Ureter (tissue), 1 donor: ENCODE results near the gene MGAT4A. TPM values are rescaled to one million over a fixed set of nuclear protein-coding genes. Genes with fewer than 3 reads are reported as not detected.
"Not testable (repeated sequence)": the region's sequence is repeated elsewhere in the genome, so short reads cannot be mapped to it uniquely, and the experiment has no call there.

ENCODE experiments used
- DNase-seq: peaks from one replicate; pipeline ENCODE4 v3.0.0-alpha.2; 2020; ENCODE audit warnings: low spot score
- total RNA-seq: library from RNA; stranded (reverse); gene quantifications from one replicate; pipeline ENCODE4 v1.2.4, GENCODE V29; 2023
- donor health status: DM: yes; HTN: yes; CAD: no.

MGAT4A gene
- total RNA-seq, 1 donor from 2014 or later: 63.8 TPM

- no peak for DNase-seq
Observed at GRCh38 chr2:98702858-98703620, 27.9 kb downstream of the MGAT4A start.

DNA sequence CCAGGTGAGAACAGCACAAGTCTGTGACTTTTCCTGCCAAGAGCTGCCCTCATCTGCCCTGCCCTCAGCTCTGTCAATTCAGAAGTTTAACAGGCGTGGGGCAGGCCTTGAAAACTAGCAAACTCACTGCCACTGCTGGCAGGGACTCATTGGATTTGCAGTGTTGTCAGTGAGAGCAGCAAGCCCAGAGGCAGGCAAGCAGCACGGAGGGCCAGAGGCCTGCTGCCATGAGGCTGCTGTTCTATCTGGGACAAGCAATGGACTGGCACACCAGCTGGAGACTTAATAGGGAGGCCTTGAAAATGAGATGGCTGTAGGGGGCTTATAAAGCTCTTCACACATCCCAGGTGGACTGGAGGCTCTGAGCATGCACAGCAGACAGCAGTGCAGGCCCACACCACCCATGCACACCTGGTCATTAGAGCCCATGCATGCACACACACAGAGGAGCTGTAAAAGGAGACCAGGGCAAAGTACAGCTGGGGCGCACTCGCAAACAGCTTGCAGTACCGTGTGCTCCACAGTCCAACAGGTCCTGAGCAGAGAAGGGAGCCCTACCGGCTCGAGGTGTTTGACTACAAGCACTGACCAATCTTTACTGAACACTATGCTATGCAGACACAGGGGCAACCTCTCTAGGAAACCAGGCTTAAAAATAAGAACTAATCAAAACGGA lies 28.7 kb downstream of the MGAT4A start:
- DNase-seq: no peak

DNA sequence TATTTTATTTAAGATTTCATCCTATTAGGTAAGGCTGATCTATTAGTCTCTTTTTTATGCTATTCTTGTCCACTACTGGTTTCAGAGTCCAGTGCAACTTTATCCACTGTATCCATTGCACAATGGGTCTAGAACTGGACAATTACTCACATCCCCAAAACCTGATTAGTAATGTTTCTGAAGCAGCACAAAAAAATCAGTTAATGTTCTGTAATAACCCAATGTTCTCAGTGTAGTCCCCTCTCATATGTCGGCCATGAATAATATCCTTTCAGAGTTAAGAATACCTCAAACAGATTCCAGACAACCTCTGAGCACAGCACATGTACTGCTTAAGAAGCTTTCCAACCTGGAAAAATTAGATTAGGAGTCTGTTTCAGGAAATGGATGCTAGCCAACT lies 29.7 kb downstream of the MGAT4A start:
- DNase-seq: no peak

DNA sequence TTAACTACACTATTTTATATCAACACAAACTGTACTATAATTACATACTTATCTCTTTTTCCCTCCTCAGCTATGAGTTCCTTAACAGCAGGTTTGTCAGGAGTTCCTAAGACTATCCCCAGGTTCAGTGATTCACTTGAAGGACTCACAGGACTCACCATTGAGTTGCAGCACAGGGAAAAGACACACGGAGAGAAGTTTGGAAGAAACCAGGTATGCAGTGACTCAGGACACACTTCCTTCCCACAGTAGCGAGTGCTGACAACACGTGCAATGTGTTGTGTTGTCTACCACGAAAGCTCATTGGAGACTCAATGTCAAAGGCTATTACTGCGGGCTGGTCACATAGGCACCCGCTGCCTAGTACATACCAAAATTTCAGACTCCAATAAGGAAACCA lies 32.0 kb downstream of the MGAT4A start:
- no peak for DNase-seq

DNA sequence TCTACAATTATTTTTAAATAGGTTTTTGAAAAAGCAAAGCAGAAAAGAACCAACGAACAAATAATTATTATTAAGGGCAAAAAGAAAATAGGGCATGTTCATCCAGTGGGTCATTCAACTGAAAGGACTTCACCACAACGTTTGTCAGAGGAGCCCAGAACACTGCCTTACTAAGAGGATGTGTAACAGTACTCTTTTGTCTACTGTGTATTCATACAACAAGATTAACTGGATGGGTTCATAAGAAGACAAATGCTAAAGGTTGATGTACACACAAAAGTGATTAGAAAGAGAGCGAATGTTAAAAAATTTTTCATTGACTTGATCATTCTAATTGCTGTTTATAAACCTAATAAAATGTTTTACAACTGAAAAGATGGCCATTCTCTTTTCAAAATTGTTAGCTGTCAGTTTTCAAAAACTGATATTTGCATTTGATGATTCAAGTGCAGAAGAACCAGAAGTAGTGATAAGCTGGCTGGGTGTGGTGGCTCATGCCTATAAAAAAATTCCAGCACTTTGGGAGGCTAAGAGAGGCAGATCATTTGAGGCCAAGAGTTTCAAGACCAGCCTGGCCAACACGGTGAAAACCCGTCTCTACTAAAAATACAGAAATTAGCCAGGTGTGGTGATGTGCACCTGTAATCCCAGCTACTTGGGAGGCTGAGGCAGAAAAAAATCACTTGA lies 33.1 kb downstream of the MGAT4A start:
- no peak for DNase-seq

DNA sequence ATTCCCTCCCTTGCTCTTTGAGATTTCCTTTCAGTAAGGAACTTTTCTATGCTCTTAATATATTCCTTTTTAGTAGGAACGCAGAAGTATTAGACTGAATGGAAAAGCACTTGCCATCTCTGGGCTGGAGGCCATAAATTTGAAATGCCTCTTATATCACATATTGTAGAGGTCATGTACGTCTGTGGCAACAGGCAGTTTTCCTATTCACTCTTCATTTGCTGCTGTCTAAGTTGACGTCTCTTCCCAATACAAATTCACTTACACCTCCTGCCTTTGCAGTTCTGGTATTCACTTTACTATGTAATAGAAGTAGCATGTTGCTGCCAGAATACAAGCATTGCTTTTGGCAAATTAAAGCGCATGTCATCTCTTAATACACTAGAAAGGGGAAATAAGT lies 34.7 kb downstream of the MGAT4A start:
- DNase-seq: no peak

- no peak for DNase-seq
Observed at GRCh38 chr2:98695255-98695654, 35.7 kb downstream of the MGAT4A start.

- DNase-seq: no peak
Observed at GRCh38 chr2:98693477-98693876, 37.5 kb downstream of the MGAT4A start.

GRCh38 chr2:98692090-98693054 lies 38.6 kb downstream of the MGAT4A start:
- DNase-seq: no peak

DNA sequence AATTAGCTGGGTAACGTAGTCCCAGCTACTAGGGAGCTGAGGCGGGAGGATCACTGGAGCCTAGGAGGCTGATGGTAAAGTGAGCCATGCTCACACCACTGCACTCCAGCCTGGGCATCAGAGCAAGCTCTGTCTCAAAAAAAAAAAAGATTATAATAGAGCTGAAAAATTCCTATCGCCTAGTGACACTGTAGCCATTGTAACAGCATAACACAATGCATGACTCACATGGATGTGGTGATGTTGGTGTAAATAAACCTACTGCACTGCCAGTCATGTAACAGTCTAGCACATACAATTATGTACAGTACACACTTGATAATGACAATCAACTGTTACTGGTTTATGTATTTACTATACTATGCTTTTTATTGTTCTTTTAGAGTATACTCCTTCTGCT lies 39.6 kb downstream of the MGAT4A start:
- no peak for DNase-seq

DNA sequence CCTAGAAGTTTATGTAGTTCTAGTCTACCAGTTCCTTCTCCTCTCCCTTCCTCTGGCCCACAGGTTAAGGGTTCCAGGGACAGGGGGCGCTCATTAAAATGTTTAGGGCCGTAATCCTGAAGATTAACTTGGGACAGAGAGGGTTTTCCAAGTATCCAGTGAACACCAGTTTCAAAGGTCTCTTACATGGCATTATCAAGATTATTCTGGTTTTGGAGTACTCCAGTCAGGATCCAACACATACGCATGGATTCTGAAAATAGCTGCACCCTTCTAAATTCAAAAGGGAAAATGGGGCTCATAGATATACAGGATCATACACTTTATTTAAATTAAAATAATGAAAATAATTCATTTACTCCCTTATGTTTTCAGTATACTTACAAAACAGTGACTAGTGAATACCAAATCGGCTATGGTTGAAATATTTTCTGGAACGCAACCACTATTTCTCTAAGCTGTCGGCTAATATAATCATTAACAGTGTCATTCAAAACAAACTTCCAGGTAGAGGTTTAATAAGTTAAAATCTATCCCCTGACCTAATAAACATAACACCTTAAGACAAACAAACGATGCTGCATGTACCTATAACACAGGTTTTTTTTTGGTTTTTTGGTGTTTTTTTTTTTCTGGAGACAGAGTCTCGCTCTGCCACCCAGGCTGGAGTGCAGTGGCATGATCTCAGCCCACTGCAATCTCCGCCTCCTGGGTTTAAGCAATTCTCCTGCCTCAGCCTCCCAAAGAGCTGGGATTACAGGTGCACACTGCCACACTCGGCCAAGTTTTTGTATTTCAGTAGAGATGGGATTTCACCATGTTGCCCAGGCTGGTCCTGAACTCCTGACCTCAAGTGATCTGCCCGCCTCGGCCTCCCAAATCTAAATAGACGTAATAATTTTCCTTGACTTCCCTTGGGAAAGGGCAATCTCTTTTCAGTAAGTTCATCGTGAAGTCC lies 44.7 kb downstream of the MGAT4A start:
- DNase-seq: no peak

- DNase-seq: no peak
Observed at GRCh38 chr2:98683728-98684127, 47.2 kb downstream of the MGAT4A start.

DNA sequence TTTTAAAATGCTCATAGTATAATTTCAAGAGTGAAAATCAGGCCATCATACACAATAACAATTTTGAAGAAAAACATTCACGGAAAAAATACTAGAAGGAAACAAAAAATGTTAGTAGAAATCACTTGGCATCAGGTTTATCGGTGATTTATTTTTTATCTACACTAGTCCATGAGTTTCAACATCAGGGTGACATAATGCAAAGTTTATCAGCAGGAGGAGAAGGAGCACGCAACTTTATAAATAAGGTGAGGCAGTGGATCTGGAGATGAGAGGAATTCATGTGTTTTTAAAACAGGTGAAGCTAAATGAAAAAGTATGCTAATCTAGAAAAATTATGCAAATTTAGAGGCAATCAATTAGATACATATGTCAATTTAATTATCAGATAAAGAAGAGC lies 54.2 kb downstream of the MGAT4A start:
- no peak for DNase-seq

- no peak for DNase-seq
Observed at GRCh38 chr2:98674233-98674964, 56.5 kb downstream of the MGAT4A start.

DNA sequence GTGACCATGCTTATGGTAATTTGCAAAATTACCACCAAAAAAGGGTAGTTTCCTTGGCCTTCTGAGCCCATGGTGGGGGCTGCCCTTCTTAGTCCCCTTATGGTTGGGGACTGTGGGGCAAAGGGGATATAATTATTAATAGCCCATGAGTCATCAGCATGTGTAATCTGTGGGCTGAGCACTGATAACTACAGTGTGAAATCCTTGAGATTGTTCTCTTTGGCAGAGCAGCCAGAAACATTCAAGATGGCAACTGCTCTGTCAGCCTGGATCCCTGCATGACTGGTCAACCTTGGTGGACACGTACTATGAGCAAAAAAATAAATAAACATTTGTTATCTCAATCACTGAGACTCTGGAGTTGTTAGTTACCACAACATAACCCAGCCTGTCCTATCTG lies 61.3 kb downstream of the MGAT4A start:
- no peak for DNase-seq

DNA sequence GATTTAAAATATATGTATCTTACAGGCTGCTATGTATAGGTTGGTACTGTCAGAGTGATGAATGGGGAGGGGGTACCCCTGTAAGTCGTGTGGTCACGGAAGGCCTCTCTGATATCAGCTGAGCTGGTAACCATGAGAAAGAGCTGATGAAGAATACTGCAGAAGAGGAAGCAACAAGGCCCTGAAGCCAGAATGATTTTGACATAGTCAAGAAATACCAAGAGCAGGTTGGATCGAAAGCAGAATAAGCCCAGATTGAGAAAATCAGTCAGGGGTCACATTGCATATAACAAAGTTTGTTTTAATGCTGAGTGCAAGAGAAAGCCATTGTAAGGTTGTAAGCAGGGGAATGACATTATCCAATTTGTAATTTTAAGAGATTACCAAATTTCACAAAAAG lies 65.3 kb downstream of the MGAT4A start:
- no peak for DNase-seq

- no peak for DNase-seq
Observed at GRCh38 chr2:98664323-98664722, 66.6 kb downstream of the MGAT4A start.

GRCh38 chr2:98663511-98664090 lies 67.3 kb downstream of the MGAT4A start:
- DNase-seq: no peak

DNA sequence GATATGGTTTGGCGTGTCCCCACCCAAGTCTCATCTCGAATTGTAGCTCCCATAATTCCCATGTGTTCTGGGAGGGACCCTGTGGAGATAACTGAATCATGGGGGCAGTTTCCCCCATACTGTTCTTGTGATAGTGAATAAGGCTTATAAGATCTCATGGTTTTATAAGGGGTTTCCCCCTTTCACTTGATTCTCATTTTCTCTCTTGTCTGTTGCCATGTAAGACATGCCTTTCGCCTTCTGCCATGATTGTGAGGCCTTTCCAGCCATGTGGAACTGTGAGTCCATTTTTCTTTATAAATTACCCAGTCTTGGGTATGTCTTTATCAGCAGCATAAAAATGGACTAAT lies 71.5 kb downstream of the MGAT4A start:
- not testable (repeated sequence) for DNase-seq
